Lung microvascular endothelial cell (primary cell): Measurements from ENCODE around the gene CHST11. TPM values are rescaled to one million over a fixed set of nuclear protein-coding genes. Genes with fewer than 3 reads are reported as not detected.

ENCODE experiments used
- DNase-seq, 2 donors: peaks; one replicate each; pipeline versions ENCODE4 v3.0.0 to v3.0.0-alpha.2; 2010; ENCODE audit warnings: low read depth in 2 of 2
- total RNA-seq: library from RNA; depleted of rRNA; stranded (reverse); fragments of >200 nt; gene quantifications from 2 replicates; pipeline ENCODE4 v1.2.1, GENCODE V29; 2014

Gene CHST11
- total RNA-seq, 1 donor from 2014 or later, result 4.8 TPM

DNA sequence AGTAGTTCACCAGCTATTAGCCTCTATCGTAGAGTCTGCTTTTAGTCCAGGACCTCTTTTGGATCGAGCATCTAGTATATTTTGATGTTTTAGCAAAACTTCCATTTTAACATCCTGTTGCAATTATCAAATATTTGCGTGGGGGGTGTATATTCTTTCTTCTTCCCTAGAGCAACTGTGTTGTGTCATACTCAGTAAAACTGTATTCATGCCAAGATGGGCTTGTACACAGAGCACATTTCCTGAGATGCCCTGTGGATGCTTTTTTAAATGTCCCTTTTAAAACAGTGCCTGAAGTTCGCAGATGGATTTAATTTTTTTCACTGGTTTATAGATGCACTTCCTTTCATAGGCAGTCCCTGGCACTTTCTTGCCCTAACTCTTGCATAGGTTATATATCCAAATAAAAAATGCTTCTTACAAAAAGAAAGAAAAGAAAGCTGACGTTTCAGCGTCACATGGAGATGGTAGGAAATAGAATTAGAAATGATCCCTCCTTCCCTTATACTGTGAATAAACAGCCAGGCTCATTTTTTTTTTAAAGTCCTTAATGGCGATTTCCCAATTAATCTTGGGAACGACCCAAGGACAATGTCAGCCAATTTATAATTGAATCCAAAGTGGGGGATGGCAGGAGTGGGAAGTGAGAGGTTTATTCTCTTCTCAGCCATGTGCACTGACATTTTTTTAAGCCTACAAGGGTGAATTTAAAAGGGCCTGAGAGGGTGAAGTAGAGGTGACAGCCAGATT is 254.4 kb downstream of the CHST11 start:
- DNase-seq, result peak in 1 of 2 donors; percentile 43

DNA sequence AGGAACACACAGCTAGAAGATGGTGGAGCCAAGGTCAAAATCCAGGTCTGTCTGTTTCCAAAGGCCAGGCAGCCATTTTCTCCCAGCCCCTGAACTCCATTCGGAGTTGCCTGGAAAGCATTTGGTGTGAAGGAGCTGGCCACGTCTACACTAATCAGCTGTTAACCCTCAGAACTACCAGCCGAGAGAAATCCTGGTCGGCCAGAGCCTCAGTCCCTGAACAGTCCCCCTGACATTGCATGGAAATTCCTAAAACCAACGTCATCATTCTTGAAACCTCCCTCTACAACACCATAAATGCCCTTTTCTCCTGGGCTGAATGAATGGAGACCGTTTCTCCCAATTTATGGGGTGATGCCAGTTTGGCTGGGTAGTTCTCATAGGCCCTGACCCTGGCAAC is 255.7 kb downstream of the CHST11 start:
- no peak for DNase-seq

DNA sequence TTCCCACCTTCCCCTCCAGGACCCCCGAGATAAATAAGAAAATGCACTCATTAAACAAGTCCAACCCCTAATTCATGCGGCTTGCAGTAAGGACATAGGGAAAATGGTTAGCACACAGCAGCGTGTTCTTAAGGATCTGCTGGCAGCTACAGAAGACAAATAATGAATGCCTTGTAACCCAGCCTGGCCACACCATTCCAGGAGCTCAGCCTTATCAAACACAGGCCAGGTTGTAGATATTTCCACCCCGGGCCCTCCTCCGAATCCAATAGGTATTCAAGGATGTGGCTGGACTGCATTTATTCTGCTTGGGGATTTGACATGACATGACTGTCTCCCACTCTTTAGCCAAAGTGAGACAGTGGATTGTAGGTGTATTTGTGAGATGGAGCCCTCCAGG is 256.2 kb downstream of the CHST11 start:
- no peak for DNase-seq

DNA sequence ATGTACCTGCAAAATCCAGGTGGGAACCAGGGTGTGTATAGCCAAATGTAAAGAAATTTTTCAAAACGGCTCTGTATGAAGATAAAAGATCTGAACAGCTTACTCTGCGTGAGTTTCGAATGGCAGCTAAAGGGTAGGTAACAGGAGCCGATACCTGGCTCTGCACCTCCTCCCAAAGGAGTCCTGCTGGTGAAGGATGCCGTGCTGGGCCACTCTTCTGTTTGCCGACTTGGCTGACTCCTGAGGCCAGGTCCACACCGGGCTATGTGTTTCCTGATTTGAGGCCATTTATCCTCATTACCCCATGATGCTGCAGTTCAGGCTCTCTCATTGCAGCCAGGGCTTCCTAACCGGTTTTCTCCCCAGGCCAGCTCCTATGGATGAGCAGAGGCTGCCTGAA is 256.7 kb downstream of the CHST11 start:
- DNase-seq, result no peak

DNA sequence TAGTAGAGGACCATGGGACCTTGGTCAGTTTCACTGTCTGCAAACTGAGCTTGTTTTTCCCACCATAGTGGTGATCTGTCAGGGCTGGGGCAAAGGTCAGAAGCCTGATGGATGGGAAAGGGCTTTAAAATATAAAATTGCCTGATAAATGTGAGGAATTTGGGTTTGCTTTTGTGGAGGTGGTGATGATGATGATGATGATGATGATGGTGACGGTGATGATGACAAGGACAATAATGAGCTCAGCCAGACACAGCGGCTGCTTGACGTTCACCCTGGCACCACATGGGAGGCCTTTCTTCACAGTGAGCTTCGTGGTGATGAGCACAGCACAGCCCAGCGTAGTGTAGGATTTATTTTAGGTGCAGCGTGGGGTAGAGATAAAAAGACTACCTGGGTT is 257.6 kb downstream of the CHST11 start:
- DNase-seq, result no peak

DNA sequence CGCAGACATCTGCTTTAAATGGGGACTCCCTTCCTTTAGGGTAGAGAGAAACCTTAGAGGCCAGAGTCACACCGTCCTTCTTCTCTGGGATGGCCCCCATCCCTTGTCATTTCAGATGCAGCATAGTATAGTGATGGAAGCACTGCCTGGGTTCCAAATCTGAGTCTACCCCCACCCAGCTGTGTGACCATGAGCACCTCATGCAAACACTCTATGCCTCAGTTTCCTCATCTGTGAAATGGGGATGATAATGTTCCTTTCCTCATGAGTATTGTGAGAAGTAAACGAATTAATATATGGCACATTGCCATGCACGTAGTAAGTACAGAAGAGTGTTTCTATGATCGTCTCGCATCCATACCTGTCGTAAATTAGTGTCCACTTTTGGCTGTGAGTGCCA is 259.4 kb downstream of the CHST11 start:
- DNase-seq, result no peak

DNA sequence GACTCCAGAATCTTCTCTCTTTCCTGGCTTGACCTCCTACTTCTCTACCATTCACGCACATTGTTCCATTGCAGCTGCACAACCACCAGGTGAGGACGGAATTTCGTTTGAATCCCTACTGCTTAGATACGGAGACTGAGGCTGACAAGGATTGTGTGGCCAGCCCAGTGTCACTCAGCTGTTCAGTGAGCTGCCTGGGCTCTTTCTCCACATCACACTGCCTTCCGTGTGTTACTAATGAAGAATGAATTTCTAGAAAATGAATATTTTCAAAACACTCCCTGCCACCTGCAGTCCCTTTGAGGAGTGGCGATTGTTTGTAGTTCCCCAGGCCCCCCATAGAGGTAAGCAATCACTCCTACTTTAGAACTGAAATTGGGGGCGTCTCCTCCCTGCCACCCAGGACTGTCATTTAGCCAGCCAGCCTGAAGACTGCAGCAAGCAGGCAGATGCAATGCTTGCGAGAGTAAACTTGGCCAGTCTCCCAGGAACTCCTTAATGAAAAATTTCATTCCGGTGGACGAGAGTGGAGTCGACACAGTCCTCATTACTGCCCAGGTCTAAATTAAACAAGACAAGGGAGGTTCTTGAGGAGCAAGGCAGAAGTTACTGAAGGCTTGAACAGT is 261.7 kb downstream of the CHST11 start:
- DNase-seq, result no peak

DNA sequence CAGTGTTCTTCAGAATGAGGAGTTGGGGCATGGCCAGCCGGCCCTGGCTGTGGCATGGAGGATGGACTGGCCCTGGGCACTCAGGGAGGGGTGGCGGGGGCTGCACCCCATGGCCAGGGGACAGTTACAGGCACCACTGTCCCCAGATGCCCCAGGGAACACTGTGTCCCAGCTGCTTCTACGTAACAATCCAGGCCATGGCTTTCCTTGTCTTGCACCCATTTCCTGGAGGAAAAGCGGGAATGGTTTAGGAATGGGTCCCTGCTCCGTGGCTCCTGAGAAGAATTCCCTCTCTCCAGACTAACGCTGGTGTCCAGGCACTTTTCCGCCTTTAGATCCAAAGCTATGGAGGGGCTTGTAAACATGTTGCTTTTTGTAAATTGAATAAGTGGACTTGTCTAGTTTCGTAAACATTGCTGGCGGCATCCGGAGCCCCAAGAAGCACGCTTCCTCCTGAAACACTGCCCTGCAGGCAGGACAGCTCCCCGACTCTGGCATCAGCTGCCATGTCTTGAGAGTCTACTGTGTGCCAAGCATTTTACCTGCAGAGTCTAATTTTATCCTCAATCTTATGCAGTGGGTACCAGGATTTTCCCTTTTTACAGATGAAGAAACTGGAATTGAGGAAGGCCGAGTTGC is 263.1 kb downstream of the CHST11 start:
- no peak for DNase-seq

DNA sequence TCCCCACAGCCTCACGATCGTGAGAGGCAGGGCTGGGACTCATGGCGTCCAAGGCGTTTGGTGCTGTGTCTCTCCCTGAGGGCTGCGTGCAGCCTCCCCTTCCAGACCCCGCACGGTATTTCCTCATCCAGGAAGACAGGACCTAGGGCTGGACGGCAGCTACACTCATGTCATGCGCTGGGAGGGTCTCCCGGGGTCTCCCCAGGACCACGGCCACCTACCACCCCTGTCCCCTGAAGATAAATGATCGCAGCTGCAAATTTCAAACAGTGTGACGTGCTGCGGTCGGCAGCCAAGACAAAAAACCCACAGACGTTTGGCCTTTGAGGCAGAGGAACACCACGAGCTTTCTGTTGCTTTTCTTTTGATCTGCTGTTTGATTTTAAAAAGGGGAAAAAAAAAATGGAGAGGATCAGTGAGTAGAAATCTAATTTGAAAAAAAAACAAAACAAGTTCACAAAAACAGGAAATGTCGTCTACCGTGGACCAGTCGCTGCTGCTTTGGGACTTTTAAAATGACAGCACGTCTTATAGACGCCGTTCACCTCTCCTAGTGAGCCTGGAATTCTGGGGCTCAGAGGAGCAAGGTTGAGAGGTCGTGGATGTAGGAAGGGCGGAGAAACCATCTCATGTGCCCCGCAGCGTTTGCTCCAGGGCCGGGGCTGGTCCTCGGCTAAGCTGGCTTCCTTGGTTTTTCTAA is 263.7 kb downstream of the CHST11 start:
- DNase-seq, result peak in 1 of 2 donors; percentile 42

DNA sequence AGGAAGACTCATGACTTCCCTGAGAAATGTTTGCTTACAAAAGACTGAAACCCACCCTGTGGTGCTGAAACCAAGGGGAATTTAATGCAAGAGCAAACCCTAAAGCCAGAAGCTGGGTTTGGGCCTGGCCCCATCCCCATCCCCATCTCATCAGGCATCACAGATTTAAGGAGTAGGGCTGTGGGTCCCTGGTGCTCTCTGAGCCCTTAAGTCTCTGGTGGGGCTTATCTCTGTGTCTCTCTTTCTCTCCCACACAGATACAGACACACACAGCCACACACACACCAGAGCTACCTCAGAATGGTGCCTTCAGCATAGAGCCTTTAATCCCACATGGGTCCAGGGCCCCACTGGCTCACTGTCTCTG is 264.3 kb downstream of the CHST11 start:
- no peak for DNase-seq

DNA sequence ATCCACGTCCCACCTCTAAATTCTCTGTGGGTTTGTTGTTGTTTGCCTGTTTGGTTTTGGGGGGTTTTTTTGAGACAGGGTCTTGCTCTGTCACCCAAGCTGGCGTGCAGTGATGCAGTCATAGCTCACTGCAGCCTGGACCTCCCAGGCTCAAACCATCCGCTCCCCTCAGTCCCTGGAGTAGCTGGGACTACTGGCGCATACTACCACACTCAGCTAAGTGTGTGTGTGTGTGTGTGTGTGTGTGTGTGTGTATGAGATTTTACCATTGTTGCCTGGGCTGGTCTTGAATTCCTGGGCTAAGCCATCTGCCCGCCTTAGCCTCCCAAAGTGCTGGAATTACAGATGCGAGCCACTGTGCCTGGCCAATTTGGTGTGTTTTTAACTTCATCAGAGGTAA is 265.2 kb downstream of the CHST11 start:
- DNase-seq, result no peak

DNA sequence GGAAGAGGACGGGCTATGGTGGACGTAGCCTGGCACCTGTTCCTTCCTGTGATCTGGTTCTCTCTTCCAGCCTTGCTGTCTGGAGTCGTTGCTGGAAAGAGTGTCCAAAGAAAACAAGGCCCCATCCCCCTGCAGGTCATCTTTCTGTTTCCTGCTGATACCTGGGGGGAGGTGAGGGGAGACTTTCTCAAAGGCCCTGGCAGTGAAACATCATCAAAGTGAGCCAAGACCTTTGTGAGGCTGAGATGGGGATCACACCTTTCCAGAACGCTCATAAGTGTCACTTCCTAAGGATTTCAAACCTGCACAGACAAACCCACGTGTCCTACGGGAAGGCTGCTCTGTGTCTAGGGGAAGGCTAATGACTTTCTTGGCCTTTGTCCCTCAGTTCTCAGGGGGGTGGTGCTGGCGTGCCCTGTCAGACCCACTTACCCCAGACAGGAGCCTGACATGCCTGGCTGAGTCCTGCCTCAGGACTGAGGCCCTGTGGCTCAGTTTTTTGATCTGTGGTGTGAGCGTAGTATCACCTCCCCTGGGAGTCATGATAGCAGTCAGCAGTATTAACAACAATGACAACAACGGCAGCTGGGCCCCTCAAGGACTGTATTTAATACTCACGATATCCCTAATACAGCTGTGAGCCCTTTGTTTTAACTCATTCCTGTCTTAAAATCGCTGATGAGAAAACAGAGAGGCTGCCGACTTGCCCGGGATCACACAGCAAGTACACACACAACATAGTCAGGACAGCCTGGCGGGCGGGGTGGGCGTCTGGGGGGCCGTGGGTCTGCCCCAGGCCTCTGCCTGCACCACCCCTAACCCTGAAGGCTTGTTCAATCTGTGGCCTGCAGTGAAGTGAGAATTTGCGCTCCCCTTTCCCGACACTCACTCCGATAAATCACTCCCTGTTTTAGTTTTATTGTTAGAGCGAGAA is 266.1 kb downstream of the CHST11 start:
- DNase-seq, result peak in 1 of 2 donors; percentile 70

DNA sequence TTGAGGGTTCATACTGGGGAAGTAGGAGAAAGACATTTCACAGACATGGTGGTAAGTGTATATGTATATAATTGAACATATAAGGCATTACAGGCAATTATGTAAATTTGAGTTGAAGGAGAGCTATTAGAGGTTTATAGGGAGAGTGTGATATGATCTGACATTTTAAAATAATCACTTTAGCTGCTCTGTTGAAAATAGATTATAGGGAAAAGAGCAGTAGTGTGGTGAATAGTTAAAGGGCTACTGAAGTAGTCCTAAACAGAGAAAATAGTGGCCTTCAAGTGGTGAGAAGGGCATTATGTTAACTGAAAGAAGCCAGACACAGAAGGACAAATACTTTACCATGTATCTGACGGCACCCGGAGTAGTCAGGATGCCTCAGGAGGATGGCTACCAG is 267.1 kb downstream of the CHST11 start:
- DNase-seq, result no peak

DNA sequence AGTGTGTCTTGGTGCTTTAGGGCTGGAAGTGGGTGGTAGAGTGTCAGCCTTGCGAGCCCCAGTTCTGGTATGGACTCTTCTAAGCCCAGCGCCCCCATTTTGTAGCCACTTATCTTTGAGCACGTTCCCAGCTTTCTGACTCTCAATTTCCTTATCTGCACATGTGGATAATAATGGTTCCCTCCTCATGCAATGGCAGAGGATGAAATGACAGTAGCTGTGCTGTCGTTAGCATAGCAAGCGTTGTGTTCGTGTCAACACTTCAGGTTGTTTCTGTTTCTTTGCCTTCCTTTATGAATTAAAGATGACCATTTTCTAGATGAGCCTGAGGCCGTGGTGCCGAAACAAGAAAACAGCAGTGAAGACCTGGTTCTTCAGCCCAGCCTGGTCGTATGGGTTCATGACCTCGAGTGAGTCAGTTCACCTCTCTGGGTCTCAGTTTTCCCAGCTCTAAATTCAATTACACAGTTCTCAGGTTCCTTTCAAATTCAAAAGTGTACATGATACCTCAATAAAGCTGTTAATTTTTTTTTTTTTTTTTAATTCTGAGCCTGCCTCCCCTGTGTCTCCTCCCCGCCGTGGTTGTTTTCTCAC is 268.3 kb downstream of the CHST11 start:
- DNase-seq, result no peak

DNA sequence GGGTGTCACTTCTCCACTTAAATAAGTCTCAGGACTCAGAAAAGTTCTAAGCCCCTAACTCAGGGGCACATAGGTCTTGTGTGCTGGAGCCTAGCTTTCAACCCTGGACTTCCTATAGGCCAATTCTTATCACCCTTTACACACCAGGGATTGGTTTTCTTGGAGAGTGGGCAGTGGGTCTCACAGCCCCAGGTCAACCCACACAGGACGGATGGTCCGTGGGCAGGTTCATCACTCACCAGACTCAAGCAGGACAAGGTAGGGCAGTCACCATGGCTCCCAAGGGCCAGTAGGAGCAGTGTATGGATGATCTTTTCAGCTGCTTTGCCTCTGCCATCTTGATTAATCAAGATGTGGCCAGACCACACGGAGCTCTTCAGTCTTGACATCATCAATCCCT is 268.9 kb downstream of the CHST11 start:
- no peak for DNase-seq

DNA sequence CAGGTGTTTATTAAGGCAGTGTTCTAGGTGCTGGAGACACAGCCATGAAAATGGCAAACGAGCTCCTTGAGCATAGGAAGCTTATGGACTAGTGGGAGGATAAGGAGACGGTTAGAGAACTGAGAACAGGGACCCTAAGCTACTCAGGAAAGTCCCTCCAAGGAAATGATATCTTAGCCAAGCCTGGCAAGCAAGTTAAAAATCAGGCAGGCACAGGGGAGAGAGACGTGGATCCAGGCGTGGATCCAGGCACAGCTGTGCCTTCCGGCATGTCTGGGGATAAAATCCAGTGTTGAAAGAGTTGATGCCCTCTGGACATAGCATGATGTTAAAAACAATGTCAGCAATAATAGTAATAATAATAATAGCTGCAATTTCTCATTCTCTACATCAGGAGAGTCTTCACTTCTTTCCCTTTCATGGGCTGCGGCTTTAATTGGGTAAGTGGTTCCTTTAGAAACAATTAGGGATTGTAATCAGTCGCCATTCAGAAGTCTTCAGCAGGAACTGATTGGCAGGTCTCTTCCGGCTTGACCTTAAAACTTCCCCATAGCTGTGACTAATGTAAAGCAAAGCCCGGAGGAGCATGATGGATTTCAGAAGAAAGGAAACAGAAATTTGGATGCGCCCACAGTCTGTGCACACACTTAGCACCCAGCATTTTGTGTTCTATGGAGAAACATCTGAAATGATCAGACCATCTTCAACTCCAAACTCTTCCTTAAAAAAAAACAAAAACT is 271.1 kb downstream of the CHST11 start:
- DNase-seq, result peak in 1 of 2 donors; percentile 61

DNA sequence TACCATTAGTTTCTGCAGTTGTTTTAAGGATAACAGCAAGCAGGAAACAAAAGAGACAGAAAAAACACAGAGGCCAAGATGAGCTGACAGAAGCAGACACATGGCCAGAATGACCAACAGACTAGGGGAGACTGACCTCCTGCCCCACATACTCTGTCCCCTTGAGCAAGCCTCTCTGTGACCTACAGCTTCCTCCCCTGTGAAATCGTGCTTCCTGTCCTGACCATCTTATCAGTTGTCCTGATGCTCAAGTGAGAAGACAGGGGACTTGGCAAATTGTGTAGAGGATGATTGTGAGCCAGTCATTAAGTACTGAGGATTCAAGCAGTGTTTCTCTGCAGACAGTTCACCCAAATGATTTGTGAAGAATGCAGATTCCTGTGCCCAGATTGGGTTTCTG is 272.3 kb downstream of the CHST11 start:
- no peak for DNase-seq

DNA sequence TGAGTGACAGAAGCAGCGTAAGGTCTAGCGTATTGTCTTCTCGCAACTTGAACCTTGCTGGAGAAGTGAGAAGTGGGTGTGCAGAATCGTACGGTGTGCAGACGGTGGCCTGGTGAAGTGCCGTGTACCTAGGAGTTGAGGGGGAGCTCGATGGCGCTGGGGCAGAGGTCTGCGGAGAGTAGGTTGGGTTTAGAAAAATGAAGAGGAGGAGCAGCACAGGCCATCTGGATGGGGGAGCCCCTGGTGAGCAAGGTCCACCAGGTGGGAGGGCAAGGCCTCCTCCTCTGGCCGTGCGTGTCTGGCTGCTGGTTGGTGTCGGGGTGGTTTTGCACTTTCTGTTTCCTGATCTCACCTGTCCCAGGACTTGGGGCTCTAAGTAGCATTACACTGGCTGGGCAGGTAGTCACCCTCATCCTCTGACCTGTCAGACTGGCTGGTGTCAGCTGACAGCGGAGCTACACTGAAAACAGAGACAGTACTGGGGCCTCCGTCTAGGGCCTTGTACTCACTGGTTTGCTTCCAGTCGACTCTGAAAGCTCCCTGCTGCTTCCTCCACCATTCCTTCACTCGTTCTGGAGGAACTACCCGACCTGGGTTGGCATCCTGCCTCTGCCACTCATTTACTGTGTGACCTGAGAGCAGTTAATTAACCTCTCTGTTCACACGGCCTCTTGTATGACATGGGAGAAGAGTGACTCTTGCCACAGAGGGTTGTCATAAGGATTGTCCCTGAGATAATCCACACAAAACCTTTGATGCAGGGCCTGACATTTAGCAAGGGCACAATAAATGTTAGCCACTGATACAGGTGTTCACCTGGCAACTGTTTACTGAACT is 273.1 kb downstream of the CHST11 start:
- no peak for DNase-seq

DNA sequence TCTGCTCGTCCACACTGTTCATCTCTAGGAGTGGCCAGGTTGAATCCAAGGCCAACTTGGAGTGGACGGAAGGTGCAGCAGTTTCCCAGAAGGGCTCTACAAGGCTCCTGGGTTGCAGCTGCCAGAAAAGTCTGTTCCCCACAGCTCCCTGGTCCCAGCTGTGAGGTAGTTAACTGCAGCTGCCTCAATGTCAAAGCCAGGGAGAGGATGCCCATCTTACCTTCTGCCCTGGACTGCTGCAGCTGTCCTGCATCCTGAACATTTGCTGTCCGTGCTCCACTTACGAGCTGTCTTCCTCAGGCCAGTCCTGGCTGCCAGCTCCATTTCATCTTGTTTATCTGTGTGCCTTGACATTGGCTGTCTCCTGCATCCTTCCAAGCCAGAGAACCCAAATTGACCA is 274.0 kb downstream of the CHST11 start:
- DNase-seq, result no peak
